ENCODE data around the gene TBCE.
A peak's percentile ranks its signal among the peaks of the same experiment; 100 is the strongest.
"Not testable (repeated sequence)": the region's sequence is repeated elsewhere in the genome, so short reads cannot be mapped to it uniquely, and the experiment has no call there.

The TBCE gene

GRCh38 chr1:235450886-235451483 lies 83.8 kb downstream of the TBCE start:
- DNase-seq (ENCODE audit: low spot score) = no peak

DNA sequence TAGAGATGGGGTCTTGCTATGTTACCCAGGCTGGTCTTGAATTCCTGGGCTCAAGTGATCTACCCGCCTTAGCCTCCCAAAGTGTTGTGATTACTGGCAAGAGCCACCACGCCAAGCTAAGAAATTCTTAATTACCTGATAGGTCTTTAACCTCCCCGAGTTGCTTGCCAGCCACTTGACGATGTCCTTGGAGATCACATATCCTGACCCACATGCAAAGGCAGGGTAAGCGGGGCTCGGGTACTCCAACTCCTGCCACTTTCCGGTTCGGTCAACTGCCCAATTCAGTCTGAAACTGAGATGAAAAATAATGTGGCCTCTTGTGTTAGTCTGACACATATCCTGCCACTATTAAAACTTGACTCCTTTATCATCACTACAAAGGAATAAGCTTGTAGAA lies 86.8 kb downstream of the TBCE start:
- DNase-seq (ENCODE audit: low spot score) = no peak

GRCh38 chr1:235455097-235455496 lies 87.9 kb downstream of the TBCE start:
- no peak for DNase-seq (ENCODE audit: low spot score)

GRCh38 chr1:235455823-235456222 lies 88.6 kb downstream of the TBCE start:
- DNase-seq (ENCODE audit: low spot score) = no peak

DNA sequence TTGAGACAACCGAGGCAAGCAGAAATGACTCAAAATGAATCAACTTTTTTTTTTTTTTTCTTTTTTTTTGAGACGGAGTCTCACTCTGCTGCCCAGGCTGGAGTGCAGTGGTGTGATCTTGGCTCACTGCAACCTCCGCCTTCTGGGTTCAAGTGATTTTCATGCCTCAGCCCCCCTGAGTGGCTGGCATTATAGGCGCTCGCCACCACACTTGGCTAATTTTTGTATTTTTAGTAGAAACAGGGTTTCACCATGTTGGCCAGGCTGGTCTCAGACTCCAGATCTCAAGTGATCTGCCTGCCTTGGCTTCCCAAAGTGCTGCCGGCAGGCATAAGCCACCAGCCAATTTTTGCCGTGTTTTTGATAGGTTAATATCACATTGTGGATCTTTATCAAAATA lies 90.6 kb downstream of the TBCE start:
- DNase-seq (ENCODE audit: low spot score) = not testable (repeated sequence)

DNA sequence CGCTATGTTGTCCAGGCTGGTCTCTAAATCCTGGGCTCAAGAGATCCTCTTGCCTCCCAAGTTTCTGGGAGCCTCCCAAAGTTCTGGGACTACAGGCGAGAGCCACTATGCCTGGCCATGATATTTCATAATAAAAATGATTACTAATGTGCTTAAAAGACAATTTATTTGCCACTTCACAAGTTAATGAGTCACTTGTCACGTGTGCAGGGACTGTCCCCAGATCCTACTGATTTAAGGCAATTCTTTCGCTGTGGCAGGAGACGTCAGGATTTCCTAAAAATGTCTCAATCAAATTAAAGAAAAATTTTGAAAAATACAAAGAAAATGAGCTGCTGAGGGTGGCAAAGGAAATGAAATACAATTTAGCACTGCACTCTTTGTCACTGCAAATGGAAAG lies 93.5 kb downstream of the TBCE start:
- DNase-seq (ENCODE audit: low spot score) = no peak

- DNase-seq (ENCODE audit: low spot score) = no peak
Observed at GRCh38 chr1:235461954-235462353, 94.7 kb downstream of the TBCE start.

DNA sequence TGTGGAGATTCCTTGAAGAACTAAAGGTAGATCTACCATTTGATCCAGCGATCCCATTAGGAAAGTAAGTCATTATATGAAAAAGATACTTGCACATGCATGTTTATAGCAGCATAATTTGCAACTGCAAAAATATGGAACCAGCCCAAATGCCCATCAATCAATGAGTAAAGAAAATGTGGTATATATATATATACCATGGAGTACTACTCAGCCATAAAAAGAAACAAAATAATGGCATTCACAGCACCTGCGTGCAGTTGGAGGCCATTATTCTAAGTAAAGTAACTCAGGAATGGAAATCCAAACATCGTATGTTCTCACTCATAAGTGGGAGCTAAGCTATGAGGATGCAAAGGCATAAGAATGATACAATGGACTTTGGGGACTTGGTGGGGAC lies 95.6 kb downstream of the TBCE start:
- DNase-seq (ENCODE audit: low spot score) = not testable (repeated sequence)

DNA sequence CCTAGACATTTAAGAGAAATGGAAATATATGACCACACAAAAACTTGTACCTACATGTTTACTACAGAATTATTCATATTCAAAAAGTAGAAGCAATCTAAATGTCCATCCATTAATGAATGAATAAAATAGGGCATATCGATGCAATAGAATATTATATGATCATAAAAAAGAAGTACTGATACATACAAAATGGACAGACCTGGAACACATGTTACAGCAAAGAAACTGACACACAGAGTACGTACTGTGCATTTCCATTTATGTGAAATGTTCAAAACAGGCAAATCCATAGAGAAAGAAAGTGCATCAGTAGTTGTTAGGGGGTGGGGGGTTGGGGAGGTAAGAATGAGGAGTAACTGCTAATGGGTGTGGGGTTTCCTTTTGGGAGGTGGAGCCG lies 97.8 kb downstream of the TBCE start:
- DNase-seq (ENCODE audit: low spot score) = no peak

- no peak for DNase-seq (ENCODE audit: low spot score)
Observed at GRCh38 chr1:235468004-235468403, 100.8 kb downstream of the TBCE start.

DNA sequence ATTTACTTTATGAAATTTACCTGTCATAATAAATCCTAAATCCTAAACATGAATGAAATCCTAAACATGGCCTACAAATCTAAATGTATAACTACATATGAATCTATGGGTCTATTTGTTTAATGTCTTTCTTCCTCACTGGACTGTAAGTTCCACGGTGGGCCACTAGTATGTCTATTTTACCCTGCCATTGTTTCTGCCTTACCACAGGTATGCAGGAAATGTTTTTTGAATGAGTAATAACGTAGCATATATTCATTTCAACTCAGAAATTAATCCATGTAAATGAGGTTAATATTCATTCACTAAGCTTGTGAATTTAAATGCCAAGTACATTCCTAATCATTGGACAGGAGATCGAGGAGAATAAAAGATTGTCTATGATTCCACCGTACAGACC lies 101.7 kb downstream of the TBCE start:
- DNase-seq (ENCODE audit: low spot score) = peak; percentile 16

- not testable (repeated sequence) for DNase-seq (ENCODE audit: low spot score)
Observed at GRCh38 chr1:235469897-235470296, 102.7 kb downstream of the TBCE start.

- DNase-seq (ENCODE audit: low spot score) = no peak
Observed at GRCh38 chr1:235470741-235471439, 103.7 kb downstream of the TBCE start.

- no peak for DNase-seq (ENCODE audit: low spot score)
Observed at GRCh38 chr1:235473806-235474205, 106.6 kb downstream of the TBCE start.

- no peak for DNase-seq (ENCODE audit: low spot score)
Observed at GRCh38 chr1:235483090-235483489, 115.9 kb downstream of the TBCE start.

GRCh38 chr1:235485558-235485957 lies 118.3 kb downstream of the TBCE start:
- DNase-seq (ENCODE audit: low spot score) = no peak

- DNase-seq (ENCODE audit: low spot score) = no peak
Observed at GRCh38 chr1:235486321-235486720, 119.1 kb downstream of the TBCE start.

DNA sequence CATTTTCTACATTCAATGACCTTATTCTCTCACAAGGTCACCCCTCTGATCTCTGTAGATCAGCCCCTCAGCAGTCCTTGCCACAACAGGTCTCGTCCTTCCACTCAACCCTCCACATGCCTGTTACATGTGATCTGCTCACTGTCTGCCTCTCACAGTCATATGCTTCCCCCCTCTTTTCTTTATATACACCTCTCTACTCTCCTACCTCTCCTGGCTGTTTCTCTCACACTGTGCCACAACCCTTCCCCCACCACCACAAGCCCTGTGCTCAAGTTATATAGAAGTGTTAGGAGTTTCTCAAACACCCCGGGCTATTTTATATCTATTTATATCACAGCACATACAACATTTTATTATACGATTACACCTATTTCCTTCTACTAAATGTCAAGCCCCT lies 124.4 kb downstream of the TBCE start:
- no peak for DNase-seq (ENCODE audit: low spot score)

DNA sequence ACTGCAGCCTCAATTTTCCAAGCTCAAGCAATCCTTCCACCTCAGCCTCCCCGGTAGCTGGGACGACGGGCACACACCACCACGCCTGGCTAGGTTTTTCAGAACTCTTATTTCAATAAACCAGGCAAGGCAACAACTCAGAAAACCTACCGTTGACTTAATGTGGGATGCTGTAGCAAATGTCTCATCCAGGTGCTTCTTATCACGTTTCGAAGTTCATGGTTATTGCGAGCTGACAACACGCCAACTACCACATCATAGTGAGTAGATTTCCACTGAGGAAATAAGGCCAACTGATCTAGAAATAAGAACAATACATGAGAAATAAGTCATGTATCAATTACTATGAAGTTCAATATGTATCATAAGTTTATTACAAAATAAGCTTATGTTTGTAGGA lies 127.3 kb downstream of the TBCE start:
- DNase-seq (ENCODE audit: low spot score) = no peak

GRCh38 chr1:235495030-235495429 lies 127.8 kb downstream of the TBCE start:
- no peak for DNase-seq (ENCODE audit: low spot score)

GRCh38 chr1:235495551-235495950 lies 128.3 kb downstream of the TBCE start:
- no peak for DNase-seq (ENCODE audit: low spot score)

- DNase-seq (ENCODE audit: low spot score) = no peak
Observed at GRCh38 chr1:235500971-235501540, 133.8 kb downstream of the TBCE start.

All from hepatic stellate cell (primary cell).